IMR-90 (cell line): Measurements from ENCODE around the gene ALG11. TPM values are rescaled to one million over a fixed set of nuclear protein-coding genes. Genes with fewer than 3 reads are reported as not detected.

Source experiments
- ATAC-seq: fragments of 200-7000 bp; cut with Tn5 transposase; 2 replicates; pipeline ENCODE4 v1.9.1; 2020; ENCODE audit warnings: low read depth, mild to moderate bottlenecking, moderate library complexity
- BruUV-seq: library from RNA; stranded (reverse); fragments of 400-500 nt; replicated peaks from 2 replicates; lab custom pipeline; 2021; lab: Mats Ljungman, UMichigan
- CTCF ChIA-PET: fragments of 300-600 bp; formaldehyde crosslinking; extraction: SDS; loops from one replicate; lab custom pipeline; 2021; ENCODE audit warnings: antibody characterized with exemption; lab: Yijun Ruan, JAX
- POLR2A ChIA-PET: fragments of 300-600 bp; sonication (Branson Sonifier 250); formaldehyde crosslinking; loops from one replicate; lab custom pipeline; 2022; ENCODE audit warnings: antibody characterized with exemption; ENCODE audit not compliant: unreplicated experiment; lab: Charles Lee
- DNase-seq: peaks from one replicate; pipeline ENCODE4 v3.0.0; 2013
- H2AFZ ChIP-seq: replicated peaks from 2 replicates; pipeline ENCODE3; 2013; ENCODE audit warnings: low read length, mild to moderate bottlenecking; ENCODE audit not compliant: poor library complexity
- H2AK5ac ChIP-seq: 2 replicates; pipeline ENCODE4 v1.6.1; 2013; ENCODE audit warnings: low read depth, low read length, inconsistent platforms
- H2AK9ac ChIP-seq: replicated peaks from 2 replicates; pipeline ENCODE3; 2013; ENCODE audit warnings: mild to moderate bottlenecking, low read depth, low read length, moderate library complexity; ENCODE audit not compliant: poor library complexity
- H2BK120ac ChIP-seq: 2 replicates; pipeline ENCODE4 v1.6.1; 2013; ENCODE audit warnings: low read depth, low read length, inconsistent platforms
- H2BK15ac ChIP-seq: 3 replicates; pipeline ENCODE4 v1.6.1; 2013; ENCODE audit warnings: low read depth, low read length, inconsistent platforms
- H2BK20ac ChIP-seq: 2 replicates; pipeline ENCODE4 v1.6.1; 2013; ENCODE audit warnings: low read depth, mild to moderate bottlenecking, inconsistent platforms, low read length, moderate library complexity
- H2BK5ac ChIP-seq: 2 replicates; pipeline ENCODE4 v1.6.1; 2013; ENCODE audit warnings: mild to moderate bottlenecking, low read depth, low read length, inconsistent platforms; ENCODE audit not compliant: poor library complexity, severe bottlenecking
- H3K14ac ChIP-seq: replicated peaks from 2 replicates; pipeline ENCODE4 v1.6.1; 2013; ENCODE audit warnings: low read depth, low read length, inconsistent platforms
- H3K18ac ChIP-seq: 2 replicates; pipeline ENCODE4 v1.6.1; 2013; ENCODE audit warnings: low read depth, low read length, control low read depth
- H3K23ac ChIP-seq: 2 replicates; pipeline ENCODE4 v1.6.1; 2013; ENCODE audit warnings: low read depth, low read length, inconsistent platforms
- H3K27ac ChIP-seq: 2 replicates; pipeline ENCODE4 v1.5.1; 2013; ENCODE audit warnings: mild to moderate bottlenecking, control low read depth, low read length; ENCODE audit not compliant: insufficient read depth
- H3K27me3 ChIP-seq: 2 replicates; pipeline ENCODE4 v1.6.1; 2013; ENCODE audit warnings: low read length; ENCODE audit not compliant: control insufficient read depth, insufficient read depth
- H3K36me3 ChIP-seq: 2 replicates; pipeline ENCODE4 v1.6.1; 2013; ENCODE audit warnings: low read length, mixed read lengths; ENCODE audit not compliant: control insufficient read depth, insufficient read depth
- H3K4ac ChIP-seq: 2 replicates; pipeline ENCODE4 v1.6.1; 2013; ENCODE audit warnings: low read depth, low read length, inconsistent platforms
- H3K4me1 ChIP-seq: 2 replicates; pipeline ENCODE4 v1.6.1; 2013; ENCODE audit warnings: low read length, mixed read lengths; ENCODE audit not compliant: control insufficient read depth, insufficient read depth
- H3K4me2 ChIP-seq: 2 replicates; pipeline ENCODE4 v1.6.1; 2013; ENCODE audit warnings: low read depth, mild to moderate bottlenecking, control low read depth, low read length, moderate library complexity
- H3K4me3 ChIP-seq: 2 replicates; pipeline ENCODE4 v1.5.1; 2013; ENCODE audit warnings: low read depth, mild to moderate bottlenecking, control low read depth, low read length, moderate library complexity; ENCODE audit not compliant: insufficient read depth
- H3K56ac ChIP-seq: 2 replicates; pipeline ENCODE4 v1.6.1; 2013; ENCODE audit warnings: low read length, inconsistent platforms; ENCODE audit not compliant: insufficient read depth; ENCODE audit errors: extremely low read depth
- H3K79me1 ChIP-seq, 2 experiments: 2 replicates each; pipeline ENCODE4 v1.6.1; 2013; ENCODE audit warnings: low read length in 2 of 2, inconsistent platforms in 1 of 2, low read depth in 1 of 2
- H3K9ac ChIP-seq: 2 replicates; pipeline ENCODE4 v1.6.1; 2013; ENCODE audit warnings: low read depth, low read length, control low read depth
- H3K9me1 ChIP-seq: 2 replicates; pipeline ENCODE4 v1.6.1; 2013; ENCODE audit warnings: low read length, inconsistent platforms; ENCODE audit not compliant: insufficient read depth
- H3K9me3 ChIP-seq: 2 replicates; pipeline ENCODE4 v1.6.1; 2013; ENCODE audit warnings: low read length; ENCODE audit not compliant: control insufficient read depth, insufficient read depth
- H4K20me1 ChIP-seq: 2 replicates; pipeline ENCODE4 v1.6.1; 2013; ENCODE audit warnings: low read length, inconsistent platforms; ENCODE audit not compliant: insufficient read depth
- H4K5ac ChIP-seq: 2 replicates; pipeline ENCODE4 v1.6.1; 2013; ENCODE audit warnings: mild to moderate bottlenecking, low read depth, low read length, control low read depth
- H4K8ac ChIP-seq, 2 experiments: 2 replicates each; pipeline ENCODE4 v1.6.1; 2013; ENCODE audit warnings: low read depth in 2 of 2, low read length in 2 of 2, control low read depth in 1 of 2, inconsistent platforms in 1 of 2
- H4K91ac ChIP-seq: 2 replicates; pipeline ENCODE4 v1.6.1; 2013; ENCODE audit warnings: low read depth, low read length, inconsistent platforms; ENCODE audit not compliant: insufficient read depth
- BHLHE40 ChIP-seq: fragments of 150-350 bp; IDR thresholded peaks from 2 replicates; pipeline ENCODE4 v1.6.1; 2016; ENCODE audit warnings: mild to moderate bottlenecking, low read depth, low read length
- CEBPB ChIP-seq: IDR thresholded peaks from 2 replicates; pipeline ENCODE4 v1.6.1; 2012; ENCODE audit warnings: low read depth, low read length, improper control_type of control experiment
- CHD1 ChIP-seq: IDR thresholded peaks from 2 replicates; pipeline ENCODE4 v1.6.1; 2012; ENCODE audit warnings: low read depth, low read length, improper control_type of control experiment
- CTCF ChIP-seq: conservative IDR thresholded peaks from 2 replicates; pipeline ENCODE4 v1.5.1; 2012; ENCODE audit warnings: mild to moderate bottlenecking, low read depth, low read length, improper control_type of control experiment
- ELK1 ChIP-seq: fragments of 150-350 bp; IDR thresholded peaks from 2 replicates; pipeline ENCODE4 v1.6.1; 2016; ENCODE audit warnings: low read depth, mild to moderate bottlenecking, low read length, moderate library complexity, borderline replicate concordance
- FOS ChIP-seq: fragments of 150-350 bp; IDR thresholded peaks from 2 replicates; pipeline ENCODE4 v1.6.1; 2016; ENCODE audit warnings: low read depth, low read length
- MAFK ChIP-seq: IDR thresholded peaks from 2 replicates; pipeline ENCODE4 v1.6.1; 2012; ENCODE audit warnings: low read depth, low read length, improper control_type of control experiment
- MAZ ChIP-seq: IDR thresholded peaks from 2 replicates; pipeline ENCODE4 v1.6.1; 2012; ENCODE audit warnings: low read depth, mild to moderate bottlenecking, low read length, improper control_type of control experiment, moderate library complexity, borderline replicate concordance
- MXI1 ChIP-seq: IDR thresholded peaks from 2 replicates; pipeline ENCODE4 v1.6.1; 2012; ENCODE audit warnings: low read depth, mild to moderate bottlenecking, low read length, moderate library complexity, borderline replicate concordance
- NFE2L2 ChIP-seq: fragments of 150-350 bp; IDR thresholded peaks from 2 replicates; pipeline ENCODE4 v1.6.1; 2016; ENCODE audit warnings: low read depth, mild to moderate bottlenecking, low read length
- RAD21 ChIP-seq: IDR thresholded peaks from 2 replicates; pipeline ENCODE4 v1.6.1; 2012; ENCODE audit warnings: low read length, improper control_type of control experiment
- RCOR1 ChIP-seq: IDR thresholded peaks from 2 replicates; pipeline ENCODE4 v1.6.1; 2012; ENCODE audit warnings: mild to moderate bottlenecking, low read length, improper control_type of control experiment; ENCODE audit not compliant: insufficient replicate concordance
- RFX5 ChIP-seq: IDR thresholded peaks from 2 replicates; pipeline ENCODE4 v1.8.0; 2012; ENCODE audit warnings: low read depth, mild to moderate bottlenecking, low read length, moderate library complexity
- WGBS, 2 experiments: methylation state at CpG; one replicate each; pipeline versions ENCODE4 v1.1.5 to v1.1.7; 2013; ENCODE audit warnings: missing lambda C conversion rate in 2 of 2; ENCODE audit not compliant: insufficient read length in 1 of 2; ENCODE audit errors: extremely low coverage in 2 of 2; 5-methylcytosine and 5-hydroxymethylcytosine counted together
- dilution Hi-C: fragments of 300-500 bp; cut with HindIII; formaldehyde crosslinking; loops from one replicate; pipeline ENCODE4 v1.14.3; 2018; ENCODE audit warnings: low sequenced_read_pairs; ENCODE audit not compliant: unreplicated experiment
- in situ Hi-C: fragments of 300-500 bp; cut with MboI; formaldehyde crosslinking; loops from 3 replicates; pipeline ENCODE4 v1.14.3; 2019; ENCODE audit warnings: low sequenced_read_pairs, inconsistent platforms, mixed read lengths
- intact Hi-C: fragments of 100-400 bp; cut with micrococcal nuclease; formaldehyde crosslinking; loops from 2 replicates; pipeline ENCODE4 v1.10.0; 2022
- polyA plus RNA-seq, 3 experiments: library from polyadenylated mRNA; depleted of rRNA; stranded (reverse); fragments of >200 nt; gene quantifications; 2 replicates each; pipeline ENCODE4 v1.2.3, GENCODE V29; 2012; ENCODE audit warnings: low replicate concordance in 1 of 3
- total RNA-seq: library from RNA; depleted of rRNA; stranded (reverse); fragments of >200 nt; gene quantifications from 2 replicates; pipeline ENCODE4 v1.2.3, GENCODE V29; 2012

Gene ALG11
- total and polyA plus RNA-seq, 2 of the 4 experiments (the other 2 are of a cell fraction) = 10.0 to 12.7 TPM

- WGBS, 2 experiments = 86% methylated on average over 1 of the region's 4 CpGs; no CpG with 5 or more reads in 1 of the 2 experiments
- H4K8ac ChIP-seq = no peak overlapping the region
- CTCF ChIA-PET = no interaction called here
Observed at GRCh38 chr13:51981355-51981754, 30.8 kb upstream of the ALG11 start.

More at GRCh38 chr13:51981355-51981754, 30.8 kb upstream of the ALG11 start:
- ATAC-seq (peak; percentile 78), DNase-seq (no peak)
- Histone ChIP-seq H2BK20ac (no peak overlapping the region), H3K9ac (no peak overlapping the region), H2AK5ac (no peak overlapping the region), H3K14ac (no peak overlapping the region), H3K79me1 (no peaks in the 10 kb centered on the region), H3K56ac (no peak overlapping the region), H2BK5ac (no peak overlapping the region), H3K9me1 (no peaks in the 10 kb centered on the region), H4K5ac (no peak overlapping the region), H2AK9ac (no peak overlapping the region), H3K27ac (no peak overlapping the region), H3K18ac (no peak overlapping the region), H2BK120ac (no peak overlapping the region), H2AFZ (no peak overlapping the region), H3K4me3 (no peak overlapping the region), H2BK15ac (no peak overlapping the region), H3K4me2 (no peak overlapping the region; the same call in 1 of the 2 replicates), H3K9me3 (no peaks in the 10 kb centered on the region), H3K27me3 (peaks cover 3% of the 10 kb centered on the region; the same call in 1 of the 2 replicates), H3K4ac (no peak overlapping the region), H4K20me1 (no peaks in the 10 kb centered on the region), H4K91ac (no peak overlapping the region), H3K36me3 (no peaks in the 10 kb centered on the region), H3K23ac (no peak overlapping the region), H3K4me1 (peaks cover 2% of the 10 kb centered on the region; the same call in 1 of the 2 replicates)
- in situ Hi-C loops = loop anchor here (5.0 kb wide), 1 partner anchor 71 kb away; no protein-coding TSS in a partner anchor
- dilution Hi-C loops = no loop called here
- TF ChIP-seq MXI1 (no peak), ELK1 (no peak), RFX5 (no peak), FOS (no peak), BHLHE40 (no peak), CTCF (no peak), CHD1 (no peak), NFE2L2 (no peak), RAD21 (no peak), RCOR1 (no peak), MAFK (no peak), CEBPB (no peak), MAZ (no peak)
- no TSS peak for BruUV-seq
- POLR2A ChIA-PET = no interaction called here
- intact Hi-C loops = no loop called here
